Inferior parietal cortex (tissue), 1 donor: Measurements from ENCODE around the gene TLX3.
"Not testable (repeated sequence)": the region's sequence is repeated elsewhere in the genome, so short reads cannot be mapped to it uniquely, and the experiment has no call there.

Source experiments
- DNase-seq: peaks from one replicate; pipeline ENCODE4 v3.0.0-alpha.2; 2016; ENCODE audit errors: extremely low spot score

The TLX3 gene

GRCh38 chr5:171323806-171324632 lies 15.0 kb downstream of the TLX3 start:
- DNase-seq = no peak

- DNase-seq = no peak
Measured at GRCh38 chr5:171330021-171330420, 21.0 kb downstream of the TLX3 start.

GRCh38 chr5:171335616-171336015 lies 26.6 kb downstream of the TLX3 start:
- no peak for DNase-seq

- DNase-seq = peak; percentile 58
Measured at GRCh38 chr5:171336521-171337209, 27.6 kb downstream of the TLX3 start.

- DNase-seq = no peak
Measured at GRCh38 chr5:171337210-171337569, 28.1 kb downstream of the TLX3 start.

GRCh38 chr5:171340042-171340441 lies 31.0 kb downstream of the TLX3 start:
- no peak for DNase-seq

GRCh38 chr5:171340491-171340890 lies 31.4 kb downstream of the TLX3 start:
- no peak for DNase-seq

GRCh38 chr5:171342362-171343111 lies 33.5 kb downstream of the TLX3 start:
- DNase-seq = peak; percentile 75

GRCh38 chr5:171344936-171345608 lies 36.0 kb downstream of the TLX3 start:
- DNase-seq = no peak

- DNase-seq = no peak
Measured at GRCh38 chr5:171351536-171352073, 42.6 kb downstream of the TLX3 start.

- no peak for DNase-seq
Measured at GRCh38 chr5:171355302-171355724, 46.3 kb downstream of the TLX3 start.

GRCh38 chr5:171357843-171358242 lies 48.8 kb downstream of the TLX3 start:
- no peak for DNase-seq

- not testable (repeated sequence) for DNase-seq
Measured at GRCh38 chr5:171361151-171361550, 52.1 kb downstream of the TLX3 start.
